ENCODE data around the gene HEBP2. TPM values are rescaled to one million over a fixed set of nuclear protein-coding genes. Genes with fewer than 3 reads are reported as not detected.

HEBP2 gene
- total and polyA plus RNA-seq, 7 donors, result 19.6 to 133 (median 83.9) TPM

DNA sequence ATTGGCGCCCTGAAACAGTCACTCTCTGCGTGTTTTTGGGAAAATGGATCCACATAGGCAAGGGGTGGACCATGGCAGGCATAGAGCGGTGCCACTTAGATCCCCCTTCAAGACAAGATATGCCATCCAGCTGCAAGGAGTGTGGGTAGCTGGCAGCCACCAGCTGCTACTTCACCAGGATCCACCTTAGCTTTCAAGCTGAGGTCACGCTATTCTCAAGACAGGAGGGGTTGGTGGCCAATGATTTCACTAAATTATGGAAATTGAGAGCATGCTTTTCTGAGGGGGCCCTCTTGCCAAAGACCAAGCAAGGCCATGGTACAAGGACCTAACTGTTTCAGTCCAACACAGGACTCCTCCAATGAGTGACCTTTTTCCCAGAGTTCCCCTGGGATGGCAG lies 16.3 kb downstream of the HEBP2 start:
- 96 to 100% (median 100%) methylated on average over 4 of the region's 4 CpGs for WGBS, 3 donors
- Histone ChIP-seq H3K9me3 (no peaks in the 10 kb centered on the region), H3K27ac (no peak overlapping the region), H3K27me3 (ENCODE audit: insufficient read depth in 3 of 3, low read length in 2 of 3) (no peaks in the 10 kb centered on the region), H3K4me3 (no peak overlapping the region), H3K36me3 (ENCODE audit: insufficient read depth in 1 of 2, low read depth in 1 of 2) (peaks cover 0 to 32% of the 10 kb centered on the region in 2 donors), H3K4me1 (no peaks in the 10 kb centered on the region)
- intact Hi-C loops (cut with DNase I), result loop anchor here in 1 of 2 donors (10.0 kb wide), 1 partner anchor 164 kb away; no protein-coding TSS in a partner anchor
- DNase-seq (no peak), ATAC-seq (no peak)
- TF ChIP-seq, protein P1, sequence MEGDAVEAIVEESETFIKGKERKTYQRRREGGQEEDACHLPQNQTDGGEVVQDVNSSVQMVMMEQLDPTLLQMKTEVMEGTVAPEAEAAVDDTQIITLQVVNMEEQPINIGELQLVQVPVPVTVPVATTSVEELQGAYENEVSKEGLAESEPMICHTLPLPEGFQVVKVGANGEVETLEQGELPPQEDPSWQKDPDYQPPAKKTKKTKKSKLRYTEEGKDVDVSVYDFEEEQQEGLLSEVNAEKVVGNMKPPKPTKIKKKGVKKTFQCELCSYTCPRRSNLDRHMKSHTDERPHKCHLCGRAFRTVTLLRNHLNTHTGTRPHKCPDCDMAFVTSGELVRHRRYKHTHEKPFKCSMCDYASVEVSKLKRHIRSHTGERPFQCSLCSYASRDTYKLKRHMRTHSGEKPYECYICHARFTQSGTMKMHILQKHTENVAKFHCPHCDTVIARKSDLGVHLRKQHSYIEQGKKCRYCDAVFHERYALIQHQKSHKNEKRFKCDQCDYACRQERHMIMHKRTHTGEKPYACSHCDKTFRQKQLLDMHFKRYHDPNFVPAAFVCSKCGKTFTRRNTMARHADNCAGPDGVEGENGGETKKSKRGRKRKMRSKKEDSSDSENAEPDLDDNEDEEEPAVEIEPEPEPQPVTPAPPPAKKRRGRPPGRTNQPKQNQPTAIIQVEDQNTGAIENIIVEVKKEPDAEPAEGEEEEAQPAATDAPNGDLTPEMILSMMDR (IDR thresholded peaks at IDR 0.05), result no peak

DNA sequence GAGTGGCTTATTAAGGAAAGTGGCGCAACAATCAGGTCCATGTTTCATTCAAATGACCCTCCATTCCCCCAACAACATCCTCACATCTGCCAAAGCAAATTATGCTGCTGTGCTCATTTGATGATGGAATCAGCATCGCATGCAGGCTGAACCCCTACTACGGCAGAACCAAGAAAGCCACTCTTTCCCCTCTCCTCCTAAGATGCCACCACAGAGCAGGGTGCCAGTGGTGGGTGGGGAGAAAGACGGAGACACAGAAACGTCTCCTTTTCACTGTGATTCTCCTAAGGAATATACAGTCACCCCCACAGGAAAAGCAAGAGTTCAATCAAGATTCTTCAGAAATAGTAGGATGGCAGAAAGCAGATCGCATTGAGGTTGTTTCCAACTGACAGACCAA lies 17.1 kb downstream of the HEBP2 start:
- Histone ChIP-seq H3K27me3 (ENCODE audit: insufficient read depth in 3 of 3, low read length in 2 of 3) (no peaks in the 10 kb centered on the region), H3K4me1 (no peaks in the 10 kb centered on the region), H3K36me3 (ENCODE audit: insufficient read depth in 1 of 2, low read depth in 1 of 2) (peaks cover 0 to 26% of the 10 kb centered on the region in 2 donors), H3K27ac (no peak overlapping the region), H3K4me3 (no peak overlapping the region), H3K9me3 (no peaks in the 10 kb centered on the region)
- intact Hi-C loops (cut with DNase I), result loop anchor here in 1 of 2 donors (10.0 kb wide), 1 partner anchor 164 kb away; no protein-coding TSS in a partner anchor
- TF ChIP-seq, protein P1 (IDR thresholded peaks at IDR 0.05), result no peak
- ATAC-seq (no peak), DNase-seq (no peak)
- 73 to 76% (median 75%) methylated on average over 6 of the region's 6 CpGs for WGBS, 3 donors

- H3K4me1 ChIP-seq, result no peaks in the 10 kb centered on the region
- H3K27me3 ChIP-seq (ENCODE audit: insufficient read depth in 3 of 3, low read length in 2 of 3), result no peaks in the 10 kb centered on the region
- TF ChIP-seq, protein P1 (IDR thresholded peaks at IDR 0.05), result no peak
- no peak overlapping the region for H3K4me3 ChIP-seq
- DNase-seq (no peak), ATAC-seq (no peak)
- intact Hi-C loops (cut with DNase I), result loop anchor here in 1 of 2 donors (10.0 kb wide), 1 partner anchor 163 kb away; no protein-coding TSS in a partner anchor
- H3K27ac ChIP-seq, result no peak overlapping the region
- peaks cover 0 to 25% of the 10 kb centered on the region in 2 donors for H3K36me3 ChIP-seq (ENCODE audit: insufficient read depth in 1 of 2, low read depth in 1 of 2)
- 95 to 97% (median 96%) methylated on average over 10 of the region's 10 CpGs for WGBS, 3 donors
- no peaks in the 10 kb centered on the region for H3K9me3 ChIP-seq
Measured at GRCh38 chr6:138421608-138422007, 17.6 kb downstream of the HEBP2 start.

GRCh38 chr6:138422861-138423260 lies 18.8 kb downstream of the HEBP2 start:
- TF ChIP-seq, protein P1 (IDR thresholded peaks at IDR 0.05), result no peak
- Histone ChIP-seq H3K27me3 (ENCODE audit: insufficient read depth in 3 of 3, low read length in 2 of 3) (no peaks in the 10 kb centered on the region), H3K27ac (no peak overlapping the region), H3K9me3 (no peaks in the 10 kb centered on the region), H3K4me1 (no peaks in the 10 kb centered on the region), H3K36me3 (ENCODE audit: insufficient read depth in 1 of 2, low read depth in 1 of 2) (peaks cover 0 to 13% of the 10 kb centered on the region in 2 donors), H3K4me3 (no peak overlapping the region)
- no peak for DNase-seq
- intact Hi-C loops (cut with DNase I), result loop anchor here in 1 of 2 donors (10.0 kb wide), 1 partner anchor 162 kb away; no protein-coding TSS in a partner anchor
- no peak for ATAC-seq

Measured in psoas muscle (tissue), 8 donors.